PFSK-1 (cell line): ENCODE measurements around the gene NBEAL2.

ENCODE experiments used
- POLR2AphosphoS5 ChIP-seq: IDR thresholded peaks from 2 replicates; pipeline ENCODE4 v1.6.1; 2012; ENCODE audit warnings: low read depth, mild to moderate bottlenecking, control low read depth, low read length, moderate library complexity
- REST ChIP-seq, 2 experiments: IDR thresholded peaks; 2 replicates each; pipeline versions ENCODE4 v1.6.1 to v1.8.0; 2011 to 2012; ENCODE audit warnings: low read depth in 2 of 2, low read length in 2 of 2, control low read depth in 1 of 2, inconsistent platforms in 1 of 2, mild to moderate bottlenecking in 1 of 2, moderate library complexity in 1 of 2; ENCODE audit not compliant: insufficient read depth in 1 of 2
- TAF1 ChIP-seq: IDR thresholded peaks from 2 replicates; pipeline ENCODE4 v1.6.1; 2012; ENCODE audit warnings: low read length, control low read depth, borderline replicate concordance; ENCODE audit not compliant: insufficient read depth

GRCh38 chr3:46933261-46933660, 46.2 kb upstream of the NBEAL2 start:
- TF ChIP-seq REST (IDR thresholded peaks at IDR 0.05; ENCODE audit: insufficient read depth in 1 of 2, low read depth in 2 of 2, low read length in 2 of 2) (no peak), POLR2AphosphoS5 (no peak), TAF1 (no peak)
